HG03571 (cell line): ENCODE measurements around the gene EHBP1L1.
A peak's percentile ranks its signal among the peaks of the same experiment; 100 is the strongest.

Experiments used
- ATAC-seq: cut with Tn5 transposase; IDR thresholded peaks from one replicate; pipeline ENCODE4 v1.9.1; 2021; ENCODE audit not compliant: unreplicated experiment

EHBP1L1 gene

GRCh38 chr11:65613091-65613928 lies 37.5 kb downstream of the EHBP1L1 start:
- ATAC-seq, result no peak

- ATAC-seq, result peak; percentile 68
Observed at GRCh38 chr11:65615229-65615949, 39.5 kb downstream of the EHBP1L1 start, which contains the start of gene PCNX3. PCNX3 (plus strand) TSS chr11:65615776; CDS start chr11:65616312, 536 bp downstream.

GRCh38 chr11:65615950-65616574 lies 40.2 kb downstream of the EHBP1L1 start:
- ATAC-seq, result no peak

- no peak for ATAC-seq
Observed at GRCh38 chr11:65616575-65617001, 40.7 kb downstream of the EHBP1L1 start.

GRCh38 chr11:65617136-65617850 lies 41.4 kb downstream of the EHBP1L1 start:
- ATAC-seq, result no peak

- no peak for ATAC-seq
Observed at GRCh38 chr11:65617990-65618751, 42.3 kb downstream of the EHBP1L1 start.

- no peak for ATAC-seq
Observed at GRCh38 chr11:65618763-65619162, 42.9 kb downstream of the EHBP1L1 start.

GRCh38 chr11:65619281-65619928 lies 43.6 kb downstream of the EHBP1L1 start:
- no peak for ATAC-seq

- no peak for ATAC-seq
Observed at GRCh38 chr11:65620666-65621065, 44.8 kb downstream of the EHBP1L1 start.

- no peak for ATAC-seq
Observed at GRCh38 chr11:65621460-65621859, 45.6 kb downstream of the EHBP1L1 start.

GRCh38 chr11:65622011-65622410 lies 46.2 kb downstream of the EHBP1L1 start:
- ATAC-seq, result no peak

- no peak for ATAC-seq
Observed at GRCh38 chr11:65623177-65623576, 47.3 kb downstream of the EHBP1L1 start.

GRCh38 chr11:65623852-65624616 lies 48.2 kb downstream of the EHBP1L1 start:
- no peak for ATAC-seq

GRCh38 chr11:65624931-65625627 lies 49.2 kb downstream of the EHBP1L1 start:
- no peak for ATAC-seq

GRCh38 chr11:65625628-65626342 lies 49.9 kb downstream of the EHBP1L1 start:
- no peak for ATAC-seq

GRCh38 chr11:65627202-65627601 lies 51.3 kb downstream of the EHBP1L1 start:
- ATAC-seq, result no peak

GRCh38 chr11:65629579-65629978 lies 53.7 kb downstream of the EHBP1L1 start:
- ATAC-seq, result no peak

GRCh38 chr11:65630215-65630614 lies 54.4 kb downstream of the EHBP1L1 start:
- no peak for ATAC-seq
